Measurements from ENCODE around the gene TMEFF1. TPM values are rescaled to one million over a fixed set of nuclear protein-coding genes. Genes with fewer than 3 reads are reported as not detected.

The TMEFF1 gene
- total and polyA plus RNA-seq, 2 of the 8 experiments (the other 6 are each of a cell fraction or from before 2014, with no cell fraction given): 13.5 to 68.2 TPM

GRCh38 chr9:100499866-100500265 lies 26.9 kb downstream of the TMEFF1 start (continued):
- no peak for TF ChIP-seq CTBP2 (IDR thresholded peaks at IDR 0.05; ENCODE audit: borderline replicate concordance, insufficient read depth, insufficient read length, low read length)
